Activated CD4-positive, CD25-positive, alpha-beta regulatory T cell treated with anti-CD3 and anti-CD28 coated beads, Interleukin-2, amount 50 U/mL, for 72 hours (primary cell): Measurements from ENCODE around the gene RIMS1.
"Not testable (repeated sequence)": the region's sequence is repeated elsewhere in the genome, so short reads cannot be mapped to it uniquely, and the experiment has no call there.

Experiments used
- DNase-seq: peaks from one replicate; pipeline ENCODE4 v3.0.0; 2021

Gene RIMS1

DNA sequence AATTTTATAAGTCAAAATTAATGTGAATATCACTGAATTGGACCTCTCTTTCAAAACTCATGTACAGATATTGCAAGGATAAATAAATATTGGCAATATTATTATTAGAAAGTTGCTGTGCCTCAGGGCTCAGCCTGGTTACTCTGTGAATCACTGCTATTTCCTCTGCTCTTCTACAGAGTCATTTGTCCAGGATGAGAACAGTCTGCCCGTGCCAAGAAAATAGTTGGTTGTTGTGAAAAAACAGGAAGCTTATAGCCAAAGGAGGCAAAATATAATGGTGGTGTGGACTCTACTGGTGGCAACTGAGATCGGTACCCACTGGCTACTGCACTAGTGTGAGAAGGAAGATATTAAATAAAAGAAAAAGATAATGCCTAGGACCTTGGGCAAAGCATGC lies 93.6 kb downstream of the RIMS1 start:
- DNase-seq: no peak

DNA sequence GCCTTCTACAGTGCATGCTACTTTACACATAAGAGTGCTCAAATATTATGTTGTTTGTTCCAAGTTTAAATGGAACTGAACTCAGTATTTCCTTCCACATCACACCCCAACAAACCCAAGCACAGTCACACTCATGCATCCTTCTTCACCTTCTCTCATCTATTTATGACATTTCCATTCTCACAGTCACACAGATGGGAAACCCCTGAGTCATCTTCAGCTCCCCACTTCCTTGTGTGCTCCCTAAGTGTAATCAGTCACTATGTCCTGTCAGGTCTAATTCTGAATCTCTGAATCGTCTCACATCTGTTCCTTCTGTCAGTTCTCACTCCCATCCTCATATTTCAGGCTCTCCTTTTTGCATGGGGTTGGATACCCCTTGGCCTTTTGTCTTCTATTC lies 96.0 kb downstream of the RIMS1 start:
- DNase-seq: no peak

DNA sequence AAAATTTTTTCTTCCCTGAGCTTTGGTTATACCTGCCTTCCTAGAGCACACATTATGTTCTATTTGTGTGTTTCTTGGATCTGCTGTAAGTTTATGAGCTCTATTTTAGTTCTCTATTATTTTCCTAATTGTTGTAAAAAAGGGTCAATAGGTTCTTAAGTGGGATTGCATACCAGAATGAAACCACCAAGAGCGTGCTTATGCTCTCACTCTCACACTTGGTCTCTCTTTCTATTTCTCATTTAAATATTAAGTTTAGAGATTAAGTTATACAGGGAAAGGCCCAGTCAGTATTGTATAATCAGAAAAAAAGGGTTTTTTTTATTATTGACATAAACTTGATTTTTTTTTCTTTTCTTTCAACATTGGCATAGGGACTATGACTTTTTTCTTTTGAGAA lies 96.8 kb downstream of the RIMS1 start:
- no peak for DNase-seq

- DNase-seq: no peak
Measured at GRCh38 chr6:71994705-71995271, 108.4 kb downstream of the RIMS1 start.

GRCh38 chr6:71997341-71997740 lies 111.0 kb downstream of the RIMS1 start:
- no peak for DNase-seq

DNA sequence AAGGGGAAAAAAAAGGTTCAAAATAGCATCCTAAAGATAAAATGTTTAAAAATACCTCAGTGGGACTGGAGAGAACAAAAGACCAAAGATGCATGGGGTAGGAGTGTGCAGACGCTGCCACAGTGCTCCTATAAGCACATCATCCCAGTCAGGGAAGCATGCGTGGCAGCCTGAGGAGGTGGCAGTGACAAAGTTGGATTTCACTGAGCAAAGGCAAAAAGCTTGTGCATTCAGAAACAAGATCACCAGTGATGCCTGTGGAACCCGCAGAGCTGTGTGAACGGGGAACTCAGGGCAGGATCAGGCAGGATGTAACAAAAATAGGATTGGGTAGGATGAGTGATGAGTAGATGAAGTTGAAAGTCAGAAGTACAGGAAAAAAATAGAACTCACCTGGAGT lies 116.1 kb downstream of the RIMS1 start:
- no peak for DNase-seq

- DNase-seq: not testable (repeated sequence)
Measured at GRCh38 chr6:72006591-72006990, 120.2 kb downstream of the RIMS1 start.

- no peak for DNase-seq
Measured at GRCh38 chr6:72022830-72023229, 136.5 kb downstream of the RIMS1 start.

- no peak for DNase-seq
Measured at GRCh38 chr6:72031471-72031870, 145.1 kb downstream of the RIMS1 start.

DNA sequence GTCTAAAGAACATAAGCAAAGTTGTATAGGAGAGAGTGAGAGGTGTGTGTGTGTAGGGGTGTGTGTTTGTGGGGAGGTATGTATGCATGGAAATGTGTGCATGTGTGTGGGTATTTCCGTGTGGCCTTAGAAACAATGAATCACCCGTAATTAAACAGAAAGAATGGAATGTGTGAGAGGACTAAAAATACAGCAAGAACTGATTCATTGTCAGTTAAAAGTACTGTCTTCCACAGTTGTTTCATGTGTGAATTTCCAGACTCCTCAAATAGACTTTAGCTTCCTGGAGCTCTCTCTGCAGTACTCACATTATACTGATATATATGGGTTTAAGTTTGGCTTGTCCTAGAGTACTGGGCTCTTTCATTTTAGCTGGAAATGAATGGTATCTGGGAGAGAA lies 145.7 kb downstream of the RIMS1 start:
- DNase-seq: no peak

DNA sequence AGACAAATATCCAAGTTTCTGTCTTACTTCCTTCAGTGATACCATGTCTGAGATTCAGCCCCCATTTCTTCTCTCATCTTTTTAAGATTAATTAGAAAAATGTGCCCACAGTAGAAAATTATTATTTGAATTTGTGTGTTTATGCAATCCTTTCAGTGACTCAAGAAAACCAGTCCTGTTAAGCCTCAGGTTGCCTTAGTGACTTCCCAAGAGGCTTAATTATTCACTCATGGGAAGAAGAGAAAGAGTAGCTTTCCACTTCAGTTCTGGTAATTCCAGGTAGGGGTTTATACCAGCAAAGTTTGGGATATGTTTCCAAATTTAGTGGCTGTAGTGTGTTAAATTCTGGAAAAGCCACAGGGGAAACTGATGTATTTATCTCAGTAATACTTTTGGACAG lies 149.1 kb downstream of the RIMS1 start:
- no peak for DNase-seq

- DNase-seq: no peak
Measured at GRCh38 chr6:72035966-72036365, 149.6 kb downstream of the RIMS1 start.

DNA sequence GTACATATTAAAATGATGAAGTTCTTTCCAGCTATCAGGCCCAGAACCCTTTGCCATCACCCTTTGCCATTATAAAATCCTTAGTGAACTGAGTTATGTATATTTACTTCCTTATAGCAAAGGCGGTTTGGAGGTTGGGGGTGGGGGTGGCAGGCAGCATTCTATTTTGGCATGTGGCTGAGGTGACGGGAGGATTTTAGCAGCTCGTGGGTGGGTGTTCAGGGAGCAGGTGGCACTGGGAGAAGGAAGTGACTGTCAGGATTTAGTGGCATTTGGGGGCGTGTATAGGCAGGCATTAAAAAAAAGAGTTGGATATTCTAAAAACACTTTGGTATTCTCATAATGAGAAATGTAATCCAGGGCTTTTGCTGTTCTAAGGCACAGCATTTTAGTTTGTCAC lies 150.7 kb downstream of the RIMS1 start:
- no peak for DNase-seq

DNA sequence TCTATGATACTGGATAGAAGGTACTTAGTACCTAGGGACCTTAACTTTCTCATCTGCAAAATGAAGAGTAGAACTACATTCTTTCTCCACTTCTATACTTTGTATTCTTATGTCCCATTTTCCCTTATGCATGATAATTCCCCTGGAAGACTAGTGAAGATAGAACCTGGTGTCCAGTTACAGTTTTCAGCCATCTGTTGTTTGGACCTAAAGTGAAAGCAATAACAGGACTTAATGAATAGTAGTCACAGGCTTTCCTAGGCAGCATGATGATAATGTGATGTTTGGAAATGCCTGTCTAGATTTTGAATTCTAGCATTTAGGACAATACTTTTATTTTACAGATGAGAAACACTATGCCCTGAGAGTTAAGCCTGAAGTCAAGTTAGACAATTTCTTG lies 153.8 kb downstream of the RIMS1 start:
- no peak for DNase-seq

GRCh38 chr6:72042088-72042487 lies 155.7 kb downstream of the RIMS1 start:
- DNase-seq: no peak

- no peak for DNase-seq
Measured at GRCh38 chr6:72048080-72048479, 161.7 kb downstream of the RIMS1 start.

DNA sequence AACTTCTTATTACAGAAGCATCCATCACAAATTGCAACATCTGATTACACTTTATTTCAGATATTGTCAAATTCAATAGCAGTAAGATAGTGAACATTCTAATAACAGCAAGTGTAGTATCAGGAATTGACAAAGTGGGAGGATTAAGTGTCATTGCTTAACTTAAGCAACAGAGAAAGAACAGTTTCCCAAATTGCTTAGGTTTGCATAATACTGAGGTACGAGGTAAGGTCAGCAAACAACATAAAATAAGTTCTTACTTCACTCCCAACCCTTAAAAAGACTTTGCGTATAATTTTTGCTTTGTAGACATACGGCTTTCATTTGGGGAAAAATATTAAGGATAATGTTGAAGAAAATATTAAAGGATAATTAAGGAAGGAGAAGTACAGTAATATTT lies 163.0 kb downstream of the RIMS1 start:
- DNase-seq: no peak

- DNase-seq: no peak
Measured at GRCh38 chr6:72061286-72061685, 174.9 kb downstream of the RIMS1 start.

GRCh38 chr6:72064399-72064975 lies 178.1 kb downstream of the RIMS1 start:
- DNase-seq: no peak

DNA sequence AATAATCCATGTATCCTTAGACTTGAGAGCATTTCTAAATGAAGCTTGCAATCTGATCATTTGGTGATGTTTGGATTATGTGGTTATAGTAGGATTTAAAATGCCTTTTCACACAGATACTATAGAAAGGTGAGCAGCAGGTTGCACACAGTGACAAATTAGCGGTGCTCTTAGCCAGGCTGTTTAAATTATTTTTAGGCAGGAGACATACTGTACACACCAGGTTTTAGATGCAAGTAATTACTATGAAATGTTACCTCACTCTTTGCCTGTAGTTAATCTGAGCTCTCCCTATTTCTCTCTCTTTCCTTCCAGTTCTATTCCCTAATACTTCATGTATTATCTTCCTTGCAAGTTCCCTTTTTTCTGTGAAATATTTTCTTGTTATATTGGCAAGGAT lies 191.7 kb downstream of the RIMS1 start:
- no peak for DNase-seq

DNA sequence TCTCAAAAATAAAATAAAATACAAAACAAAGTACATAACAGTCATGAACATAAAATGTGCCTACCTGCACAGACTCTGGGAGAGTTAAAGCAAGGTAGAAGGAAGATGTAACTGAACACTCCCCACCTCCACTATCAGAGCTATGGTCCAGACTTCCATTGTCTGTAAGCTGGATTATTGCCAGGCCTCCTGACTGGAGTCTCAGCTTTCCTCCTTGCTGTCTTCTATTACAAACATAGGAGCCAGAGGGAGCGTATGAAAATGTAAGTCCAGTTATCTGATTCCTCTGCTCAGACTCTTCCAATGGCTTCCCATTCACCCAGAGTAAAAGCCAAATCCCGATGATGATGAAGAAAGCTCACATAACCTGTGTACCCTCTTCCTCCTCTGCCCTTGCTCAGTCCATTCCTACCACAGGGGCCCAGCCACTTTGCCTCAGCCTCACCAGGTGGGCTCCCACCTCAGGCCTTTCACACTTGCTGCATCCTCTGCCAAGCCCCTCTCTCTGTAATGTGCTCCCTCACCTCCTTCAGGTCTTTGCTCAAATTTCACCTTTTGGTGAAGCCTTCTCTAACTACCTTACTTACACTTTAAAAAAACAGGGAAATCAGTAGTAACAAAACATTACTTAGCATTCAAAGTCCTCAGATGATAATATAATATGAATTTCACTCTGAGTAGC lies 194.1 kb downstream of the RIMS1 start:
- DNase-seq: no peak

- DNase-seq: no peak
Measured at GRCh38 chr6:72081871-72082270, 195.5 kb downstream of the RIMS1 start.

DNA sequence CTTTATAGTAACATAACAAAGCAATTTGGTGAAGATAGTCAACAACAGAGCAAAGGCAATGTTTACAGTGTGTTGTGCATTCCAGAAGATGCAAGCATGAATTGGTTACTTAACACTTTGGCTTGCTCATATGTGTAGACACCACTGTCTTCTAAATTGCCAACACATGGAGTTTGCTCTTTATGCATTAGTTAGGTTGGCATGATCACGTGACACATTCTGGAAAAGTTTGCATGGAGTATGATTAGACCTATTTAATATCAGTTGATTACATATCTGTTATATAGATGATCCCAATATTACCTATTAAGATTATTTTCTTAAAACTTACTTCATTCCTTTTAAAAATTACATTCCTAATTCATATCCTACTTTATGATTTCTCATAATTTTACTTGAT lies 197.6 kb downstream of the RIMS1 start:
- no peak for DNase-seq

DNA sequence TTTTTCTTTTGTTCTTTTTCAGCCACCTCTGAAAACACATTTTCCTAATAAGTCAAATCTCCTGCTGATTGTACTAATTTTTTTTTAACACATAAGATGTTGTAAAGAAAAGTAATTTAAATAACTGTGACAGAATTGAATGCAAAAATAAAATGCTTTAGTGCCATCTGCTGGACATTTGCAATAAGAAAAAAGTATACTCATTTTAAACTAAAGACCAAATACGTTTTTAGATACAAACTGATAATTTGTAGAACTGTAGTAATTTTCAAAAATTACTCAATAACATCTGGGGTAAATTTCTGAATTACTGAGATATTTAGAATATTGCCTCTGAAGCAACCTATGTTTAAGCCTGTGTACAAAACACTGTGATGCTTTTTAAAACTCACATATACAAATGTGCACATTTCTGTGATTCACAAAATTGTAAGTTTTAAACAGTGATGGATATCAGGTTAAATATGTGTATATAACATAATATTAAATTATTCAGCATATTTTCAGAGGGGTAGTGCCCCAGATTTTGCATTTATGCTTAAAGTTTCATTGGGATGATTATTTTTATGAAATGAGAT lies 198.7 kb downstream of the RIMS1 start:
- no peak for DNase-seq

GRCh38 chr6:72094506-72094905 lies 208.2 kb downstream of the RIMS1 start:
- no peak for DNase-seq
